Fibroblast of pulmonary artery (primary cell): ENCODE measurements around the gene EIPR1.

Experiments used
- DNase-seq: peaks from one replicate; pipeline ENCODE4 v3.0.0-alpha.2; 2010; ENCODE audit warnings: low read depth
- H3K4me3 ChIP-seq: replicated peaks from 2 replicates; pipeline ENCODE4 v1.5.1; 2011; ENCODE audit warnings: low read depth, mild to moderate bottlenecking, control low read depth, low read length, moderate library complexity
- TF ChIP-seq, protein P1 (sequence below): IDR thresholded peaks from 2 replicates; pipeline ENCODE4 v1.5.1; 2011; ENCODE audit warnings: mild to moderate bottlenecking, control low read depth, low read length, inconsistent platforms; ENCODE audit errors: missing control alignments

Gene EIPR1

DNA sequence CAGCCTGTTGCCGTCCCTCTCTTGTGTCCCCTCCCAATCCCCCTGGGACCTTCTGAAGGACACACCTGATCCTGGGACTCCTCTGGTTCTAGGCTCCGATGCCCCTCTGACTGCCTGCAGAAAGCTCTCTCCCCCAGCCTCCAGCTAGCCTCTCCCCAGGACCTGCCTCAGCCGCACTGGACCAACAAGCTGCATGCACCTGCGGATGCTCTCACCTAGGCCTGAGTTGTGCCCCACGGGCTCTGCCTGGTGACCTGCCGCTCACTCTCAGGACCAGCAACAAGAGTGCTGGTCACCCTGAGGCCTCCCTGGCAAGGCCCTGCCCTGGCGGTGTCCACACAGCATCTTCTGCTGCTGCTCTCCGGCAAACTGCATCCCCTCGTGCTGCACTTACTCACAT lies 63.0 kb downstream of the EIPR1 start:
- H3K4me3 ChIP-seq: no peak overlapping the region
- DNase-seq: no peak
- TF ChIP-seq, protein P1, sequence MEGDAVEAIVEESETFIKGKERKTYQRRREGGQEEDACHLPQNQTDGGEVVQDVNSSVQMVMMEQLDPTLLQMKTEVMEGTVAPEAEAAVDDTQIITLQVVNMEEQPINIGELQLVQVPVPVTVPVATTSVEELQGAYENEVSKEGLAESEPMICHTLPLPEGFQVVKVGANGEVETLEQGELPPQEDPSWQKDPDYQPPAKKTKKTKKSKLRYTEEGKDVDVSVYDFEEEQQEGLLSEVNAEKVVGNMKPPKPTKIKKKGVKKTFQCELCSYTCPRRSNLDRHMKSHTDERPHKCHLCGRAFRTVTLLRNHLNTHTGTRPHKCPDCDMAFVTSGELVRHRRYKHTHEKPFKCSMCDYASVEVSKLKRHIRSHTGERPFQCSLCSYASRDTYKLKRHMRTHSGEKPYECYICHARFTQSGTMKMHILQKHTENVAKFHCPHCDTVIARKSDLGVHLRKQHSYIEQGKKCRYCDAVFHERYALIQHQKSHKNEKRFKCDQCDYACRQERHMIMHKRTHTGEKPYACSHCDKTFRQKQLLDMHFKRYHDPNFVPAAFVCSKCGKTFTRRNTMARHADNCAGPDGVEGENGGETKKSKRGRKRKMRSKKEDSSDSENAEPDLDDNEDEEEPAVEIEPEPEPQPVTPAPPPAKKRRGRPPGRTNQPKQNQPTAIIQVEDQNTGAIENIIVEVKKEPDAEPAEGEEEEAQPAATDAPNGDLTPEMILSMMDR: no peak

DNA sequence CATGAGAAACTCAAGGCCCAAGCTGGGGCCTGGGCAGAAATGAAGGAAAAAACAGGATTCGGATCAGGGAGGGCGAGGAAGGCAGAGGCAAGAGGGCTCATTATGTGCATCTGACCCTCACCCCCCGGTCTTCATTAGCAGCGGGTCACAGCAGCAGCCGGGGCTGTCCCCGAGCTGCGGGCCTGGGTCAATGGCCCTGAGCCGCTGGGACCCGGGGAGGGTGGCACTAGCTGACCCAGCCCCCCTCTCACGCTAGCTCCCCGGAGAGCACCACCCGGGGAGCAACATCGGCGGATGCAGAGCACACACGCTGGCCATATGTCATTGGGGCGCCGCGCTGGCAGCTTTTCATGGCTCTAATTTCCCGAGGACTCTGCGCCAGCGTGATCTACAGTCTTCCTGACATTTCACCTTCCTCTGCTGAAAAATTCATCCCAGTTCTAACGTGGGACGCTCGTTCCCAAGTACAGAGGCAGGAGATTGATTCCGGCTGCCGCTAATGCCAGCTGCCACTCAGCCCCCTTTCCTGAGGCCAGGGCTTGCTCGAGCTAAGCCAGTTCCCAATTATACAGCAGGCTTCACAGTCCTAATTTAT lies 63.7 kb downstream of the EIPR1 start:
- DNase-seq: no peak
- TF ChIP-seq, protein P1: no peak
- no peak overlapping the region for H3K4me3 ChIP-seq

DNA sequence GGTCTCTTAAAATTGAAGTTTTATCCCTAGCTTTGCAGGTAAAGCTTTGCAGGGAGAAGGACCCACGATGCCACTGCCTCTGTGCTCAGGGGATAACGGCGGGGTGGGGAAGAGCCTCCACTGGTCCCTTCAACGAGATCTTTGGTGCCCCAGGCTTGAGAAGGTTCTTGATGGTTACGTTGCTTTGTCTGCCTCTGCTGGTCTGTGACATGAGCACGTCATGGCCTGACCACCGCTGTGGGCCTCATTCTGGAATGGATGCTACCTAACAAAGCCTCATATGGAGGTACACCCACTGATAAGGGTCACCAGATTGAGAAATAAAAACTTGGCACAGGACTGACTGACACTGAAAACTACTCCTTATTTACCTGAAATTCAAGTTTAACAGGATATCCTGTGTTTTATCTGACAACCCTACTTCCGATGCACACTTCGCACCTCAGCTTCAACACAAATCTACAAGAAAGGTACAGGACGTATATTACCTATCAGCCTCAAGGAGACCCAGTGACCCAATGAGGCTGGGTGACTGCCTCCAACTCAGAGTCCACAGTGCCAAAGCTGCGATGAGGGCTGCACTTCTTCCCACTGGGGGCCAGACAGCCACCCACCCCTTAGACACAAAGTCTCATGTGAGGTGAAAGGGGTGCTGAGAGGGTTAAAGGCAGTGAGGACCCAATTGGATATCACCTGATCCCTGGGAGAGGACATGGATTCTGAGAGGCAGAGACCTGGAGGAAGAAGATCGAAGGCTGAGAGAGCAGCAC lies 64.9 kb downstream of the EIPR1 start:
- DNase-seq: no peak
- TF ChIP-seq, protein P1: no peak
- H3K4me3 ChIP-seq: no peak overlapping the region

DNA sequence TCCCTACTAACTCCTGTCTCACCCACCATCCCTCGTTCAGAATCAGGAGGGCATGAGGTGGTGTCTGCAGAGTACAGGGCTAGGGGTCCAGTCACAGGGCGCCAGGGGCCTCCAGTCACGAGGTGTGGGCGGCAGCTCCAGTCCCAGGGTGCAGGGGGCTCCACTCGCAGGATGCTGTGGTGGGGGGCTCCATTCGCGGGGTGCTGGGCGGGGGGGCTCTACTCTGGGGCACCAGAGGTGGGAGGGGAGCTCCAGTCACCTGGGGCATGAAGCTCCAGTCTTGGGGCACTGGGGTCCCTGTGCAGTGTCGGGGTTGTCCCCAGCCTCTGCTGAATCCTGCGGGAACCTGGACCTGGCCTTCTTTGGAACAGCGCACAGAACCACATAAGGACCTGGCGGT lies 66.0 kb downstream of the EIPR1 start:
- no peak for DNase-seq
- TF ChIP-seq, protein P1: no peak
- H3K4me3 ChIP-seq: no peak overlapping the region

DNA sequence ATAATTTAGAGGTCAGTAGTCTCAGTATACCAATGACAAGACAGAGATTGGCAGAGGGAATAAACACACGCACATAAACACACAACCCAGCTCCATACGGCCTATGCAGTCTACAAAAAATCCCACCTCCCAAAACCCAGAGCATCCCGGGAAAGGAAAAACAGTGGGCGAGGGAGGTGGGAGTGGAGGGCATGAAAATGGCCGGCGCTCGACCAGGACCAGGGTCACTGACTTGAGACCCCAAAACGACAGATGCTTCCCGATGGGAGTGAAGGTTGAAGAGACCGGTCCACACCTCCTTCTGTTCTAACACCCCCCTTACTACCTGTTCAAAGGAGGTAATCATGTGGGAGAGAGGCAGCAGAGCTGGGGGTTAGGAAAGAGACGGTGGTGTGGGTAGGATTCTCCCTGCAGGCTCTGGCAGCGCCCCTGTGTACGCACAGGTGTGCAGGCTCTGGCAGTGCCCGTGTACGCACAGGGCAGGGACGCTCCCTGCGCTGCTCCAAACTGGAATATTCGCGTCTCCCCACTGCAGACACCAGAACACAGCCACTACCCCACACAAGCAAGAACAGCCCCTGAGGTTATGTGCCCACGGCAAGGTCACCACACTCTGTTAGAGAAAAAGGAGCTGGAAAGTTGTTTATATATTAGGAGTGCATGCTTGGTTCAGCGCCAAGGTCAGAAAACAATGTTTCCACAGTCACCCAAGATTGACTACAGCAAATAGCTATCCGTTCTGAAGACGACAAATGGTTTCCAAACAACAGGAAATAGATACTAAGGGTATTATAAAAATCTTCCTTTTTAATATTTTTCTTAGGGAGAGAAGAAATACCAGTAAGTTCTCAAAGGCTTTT lies 67.9 kb downstream of the EIPR1 start:
- TF ChIP-seq, protein P1: no peak
- no peak overlapping the region for H3K4me3 ChIP-seq
- DNase-seq: no peak

DNA sequence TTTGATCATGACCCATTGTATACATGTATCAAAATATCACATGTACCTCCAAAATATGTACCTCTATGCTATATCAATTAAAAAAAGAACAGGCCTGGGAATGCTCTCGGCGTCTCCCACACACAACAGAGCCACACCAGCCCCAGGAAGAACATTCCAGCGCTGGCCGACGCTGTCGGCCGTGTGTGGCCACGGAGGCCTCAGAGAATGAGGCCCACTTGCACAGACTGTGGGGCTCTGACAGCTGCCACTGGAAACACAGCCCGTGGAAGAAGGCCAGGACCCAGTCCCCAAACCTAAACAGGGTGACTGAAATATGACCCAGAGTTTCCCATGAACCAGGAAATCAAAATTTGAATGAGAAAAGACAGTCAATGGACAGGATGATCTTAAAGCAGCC lies 69.7 kb downstream of the EIPR1 start:
- DNase-seq: no peak
- H3K4me3 ChIP-seq: no peak overlapping the region
- TF ChIP-seq, protein P1: no peak
